Measurements from ENCODE around the gene ZBTB20. TPM values are rescaled to one million over a fixed set of nuclear protein-coding genes. Genes with fewer than 3 reads are reported as not detected.

Gene ZBTB20
- total RNA-seq, 4 donors from 2014 or later, result 4.1 to 41.8 (median 11.6) TPM

DNA sequence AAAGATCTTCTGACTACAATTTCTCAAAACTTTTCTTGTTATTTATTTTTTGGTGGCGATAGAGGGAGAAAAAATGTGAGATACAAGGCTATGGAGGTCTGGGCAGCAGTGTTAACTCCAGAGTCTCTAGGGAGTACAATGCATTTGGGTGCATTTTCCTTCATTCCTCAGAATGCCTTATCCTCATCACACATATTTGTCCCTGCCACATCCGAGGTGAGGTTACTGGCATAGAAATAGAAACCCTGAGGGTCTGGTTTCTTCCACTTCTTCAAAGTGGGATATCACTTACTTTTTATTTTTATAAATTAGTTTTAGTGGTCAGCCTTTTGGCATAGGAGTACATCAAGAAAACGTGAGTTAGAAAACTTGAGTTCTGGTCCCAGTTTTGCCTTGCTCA is 702.9 kb downstream of the ZBTB20 start:
- WGBS, 2 donors, result 69 to 78% methylated on average over 3 of the region's 3 CpGs
- Histone ChIP-seq H3K27ac (no peak overlapping the region), H3K4me1 (peaks cover 0 to 14% (median 5%) of the 10 kb centered on the region in 3 donors), H3K9me3 (no peaks in the 10 kb centered on the region), H3K36me3 (no peaks in the 10 kb centered on the region), H3K4me3 (no peak overlapping the region), H3K27me3 (no peaks in the 10 kb centered on the region)
- DNase-seq, result no peak
- TF ChIP-seq POLR2A (IDR thresholded peaks at IDR 0.05) (no peak), CTCF (IDR thresholded peaks at IDR 0.05) (no peak)
- intact Hi-C loops (cut with DNase I), result no loop called here

DNA sequence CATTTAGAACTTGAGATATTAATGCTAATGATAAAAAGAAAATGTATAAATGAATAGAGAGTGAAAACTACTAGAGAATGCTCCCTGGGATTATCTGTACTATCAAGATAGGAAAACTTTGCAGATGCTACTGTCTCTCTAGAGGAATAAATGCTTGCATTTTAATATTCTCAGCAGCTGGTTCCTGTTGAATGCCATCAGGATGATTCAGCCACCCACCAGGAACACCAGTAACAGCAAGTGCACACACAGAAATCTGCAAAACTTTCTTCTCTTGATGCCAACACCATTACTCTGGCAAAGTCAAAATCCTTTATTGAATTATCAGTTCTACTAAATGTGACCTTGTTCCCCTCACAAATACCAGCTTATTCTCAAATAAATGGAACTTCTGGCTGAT is 704.8 kb downstream of the ZBTB20 start:
- intact Hi-C loops (cut with DNase I), result no loop called here
- Histone ChIP-seq H3K36me3 (no peaks in the 10 kb centered on the region), H3K9me3 (no peaks in the 10 kb centered on the region), H3K27ac (no peak overlapping the region), H3K4me1 (peaks cover 0 to 8% (median 5%) of the 10 kb centered on the region in 3 donors), H3K27me3 (no peaks in the 10 kb centered on the region), H3K4me3 (no peak overlapping the region)
- DNase-seq, result no peak
- TF ChIP-seq CTCF (IDR thresholded peaks at IDR 0.05) (no peak), POLR2A (IDR thresholded peaks at IDR 0.05) (no peak)

- 89 to 93% methylated on average over 10 of the region's 10 CpGs for WGBS, 2 donors
- H3K27ac ChIP-seq, result no peak overlapping the region
- H3K27me3 ChIP-seq, result no peaks in the 10 kb centered on the region
- intact Hi-C loops (cut with DNase I), result no loop called here
- no peaks in the 10 kb centered on the region for H3K9me3 ChIP-seq
- no peaks in the 10 kb centered on the region for H3K36me3 ChIP-seq
- H3K4me3 ChIP-seq, result no peak overlapping the region
- no peak for DNase-seq
- no peak for TF ChIP-seq POLR2A (IDR thresholded peaks at IDR 0.05)
- no peak for TF ChIP-seq CTCF (IDR thresholded peaks at IDR 0.05)
- H3K4me1 ChIP-seq, result peaks cover 0 to 8% (median 5%) of the 10 kb centered on the region in 3 donors
Measured at GRCh38 chr3:114441386-114441785, 705.7 kb downstream of the ZBTB20 start.

- TF ChIP-seq POLR2A (IDR thresholded peaks at IDR 0.05), result no peak
- no peak for TF ChIP-seq CTCF (IDR thresholded peaks at IDR 0.05)
- Histone ChIP-seq H3K9me3 (no peaks in the 10 kb centered on the region), H3K36me3 (no peaks in the 10 kb centered on the region)
Measured at GRCh38 chr3:114440700-114441099, 706.4 kb downstream of the ZBTB20 start.

DNA sequence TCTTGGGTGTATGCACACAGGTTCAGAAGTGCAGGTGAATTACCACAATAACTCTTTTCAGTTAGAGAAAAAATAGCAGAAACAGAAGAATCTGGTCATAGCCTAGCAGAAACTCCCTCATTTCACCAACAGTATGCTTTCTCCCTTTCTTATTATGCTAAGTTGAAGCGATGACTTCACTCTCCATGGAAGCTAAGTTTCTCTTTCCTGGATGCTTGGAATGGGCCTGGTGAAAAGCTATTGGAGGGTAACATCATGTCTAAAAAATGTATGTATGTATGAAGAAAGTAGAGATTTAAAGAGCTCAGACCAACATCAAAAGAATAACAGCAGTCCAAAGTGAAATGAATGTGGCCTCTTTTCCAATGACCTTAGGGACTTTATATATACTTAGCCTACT is 707.8 kb downstream of the ZBTB20 start:
- Histone ChIP-seq H3K27ac (no peak overlapping the region), H3K4me1 (peaks cover 0 to 8% (median 5%) of the 10 kb centered on the region in 3 donors), H3K36me3 (no peaks in the 10 kb centered on the region), H3K27me3 (no peaks in the 10 kb centered on the region), H3K4me3 (no peak overlapping the region), H3K9me3 (no peaks in the 10 kb centered on the region)
- TF ChIP-seq CTCF (IDR thresholded peaks at IDR 0.05) (no peak), POLR2A (IDR thresholded peaks at IDR 0.05) (no peak)
- WGBS, 2 donors, result 86 to 100% methylated on average over 1 of the region's 1 CpG
- intact Hi-C loops (cut with DNase I), result no loop called here
- DNase-seq, result no peak

More at GRCh38 chr3:114440700-114441099, 706.4 kb downstream of the ZBTB20 start:
- Histone ChIP-seq H3K4me1 (peaks cover 0 to 8% (median 5%) of the 10 kb centered on the region in 3 donors), H3K27me3 (no peaks in the 10 kb centered on the region), H3K27ac (no peak overlapping the region), H3K4me3 (no peak overlapping the region)
- no peak for DNase-seq
- 72 to 82% methylated on average over 4 of the region's 4 CpGs for WGBS, 2 donors
- intact Hi-C loops (cut with DNase I), result no loop called here
